SU-DHL-6 (cell line): Measurements from ENCODE around the gene SLC22A3.
"Not testable (repeated sequence)": the region's sequence is repeated elsewhere in the genome, so short reads cannot be mapped to it uniquely, and the experiment has no call there.

Source experiments
- H2AFZ ChIP-seq: fragments of 200-600 bp; sonication (generic); 2 replicates; pipeline ENCODE4 v1.6.1; 2014; ENCODE audit warnings: low read depth, mild to moderate bottlenecking, moderate library complexity, mixed read lengths, antibody characterized with exemption, low read length; ENCODE audit not compliant: severe bottlenecking
- H3F3A ChIP-seq: fragments of 200-600 bp; shearing (Covaris generic); 2 replicates; pipeline ENCODE4 v1.6.0; 2016; ENCODE audit warnings: antibody characterized with exemption, mild to moderate bottlenecking; ENCODE audit not compliant: insufficient read depth
- H3K27ac ChIP-seq: fragments of 200-600 bp; sonication (generic); 2 replicates; pipeline ENCODE4 v1.5.1; 2016; ENCODE audit warnings: low read depth, mild to moderate bottlenecking, low read length, moderate library complexity, mixed read lengths
- H3K27me3 ChIP-seq: fragments of 200-600 bp; sonication (generic), shearing (Covaris generic); 2 replicates; pipeline ENCODE4 v1.6.0; 2014; ENCODE audit warnings: mild to moderate bottlenecking, low read length
- H3K36me3 ChIP-seq: fragments of 200-600 bp; sonication (generic); 2 replicates; pipeline ENCODE4 v1.6.1; 2014; ENCODE audit warnings: mild to moderate bottlenecking, low read length, mixed read lengths
- H3K4me2 ChIP-seq: fragments of 300-600, 200-600 bp; shearing (Covaris generic), sonication (generic); 2 replicates; pipeline ENCODE4 v1.6.0; 2014; ENCODE audit warnings: low read length, low read depth, mild to moderate bottlenecking; ENCODE audit not compliant: poor library complexity, severe bottlenecking
- H3K4me3 ChIP-seq: fragments of 200-600 bp; sonication (generic); 2 replicates; pipeline ENCODE4 v1.5.1; 2014; ENCODE audit warnings: antibody characterized with exemption, low read length, mild to moderate bottlenecking, mixed read lengths; ENCODE audit not compliant: insufficient read depth, poor library complexity, severe bottlenecking
- H3K79me2 ChIP-seq: fragments of 200-600 bp; sonication (generic); 2 replicates; pipeline ENCODE4 v1.6.1; 2014; ENCODE audit warnings: mild to moderate bottlenecking, low read length, moderate library complexity; ENCODE audit not compliant: insufficient read depth
- H3K9ac ChIP-seq: fragments of 200-600 bp; sonication (generic); 2 replicates; pipeline ENCODE4 v1.7.0; 2014; ENCODE audit warnings: mild to moderate bottlenecking, low read length
- H3K9me2 ChIP-seq: fragments of 200-600 bp; sonication (generic); replicated peaks from 2 replicates; pipeline ENCODE4 v1.6.1; 2014; ENCODE audit warnings: low read length; ENCODE audit not compliant: insufficient read depth
- H3K9me3 ChIP-seq: fragments of 200-600 bp; sonication (generic); 2 replicates; pipeline ENCODE4 v1.6.1; 2014; ENCODE audit warnings: low read length, mixed read lengths; ENCODE audit not compliant: insufficient read depth
- H4K20me1 ChIP-seq: fragments of 200-600 bp; sonication (generic); 2 replicates; pipeline ENCODE4 v1.6.1; 2014; ENCODE audit warnings: low read depth, mild to moderate bottlenecking, antibody characterized with exemption, low read length, moderate library complexity, mixed read lengths
- EZH2phosphoT487 ChIP-seq: fragments of 200-600 bp; sonication (generic), shearing (Covaris generic); conservative IDR thresholded peaks from 2 replicates; pipeline ENCODE4 v1.6.1; 2018; ENCODE audit warnings: mild to moderate bottlenecking, antibody characterized with exemption, low read length, moderate library complexity, mixed read lengths
- TF ChIP-seq, protein P1 (sequence below): fragments of 200-600 bp; sonication (generic); IDR thresholded peaks from one replicate; pipeline ENCODE4 v1.5.1; 2017; ENCODE audit warnings: antibody characterized with exemption, mild to moderate bottlenecking, low read length, moderate library complexity; ENCODE audit not compliant: insufficient read depth, poor library complexity, severe bottlenecking

SLC22A3 gene

DNA sequence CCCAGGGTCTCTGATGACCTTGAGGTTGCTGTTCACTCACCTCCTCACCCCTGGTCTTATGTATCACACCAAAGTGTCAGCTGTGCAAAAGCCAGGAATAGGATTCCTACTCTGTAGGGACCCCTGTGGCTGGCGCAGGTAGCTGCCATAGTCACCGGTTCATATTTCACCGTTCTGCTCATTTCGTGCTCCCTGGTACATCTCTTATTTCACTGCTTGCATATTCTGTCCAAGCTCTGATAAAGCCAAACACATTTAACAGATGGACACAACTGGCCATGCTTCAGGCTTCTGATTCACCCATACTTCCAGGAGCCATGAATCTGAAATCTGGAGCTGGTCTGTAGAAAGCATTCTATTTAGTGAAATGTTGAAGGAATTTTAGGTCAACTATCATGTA is 20.5 kb downstream of the SLC22A3 start:
- Histone ChIP-seq H3K4me3 (no peak overlapping the region), H3K9ac (no peak overlapping the region), H3K27ac (no peak overlapping the region), H3K79me2 (no peaks in the 10 kb centered on the region), H3K4me2 (no peak overlapping the region), H3K9me3 (no peaks in the 10 kb centered on the region), H4K20me1 (no peaks in the 10 kb centered on the region), H2AFZ (no peak overlapping the region), H3K27me3 (no peaks in the 10 kb centered on the region), H3K36me3 (no peaks in the 10 kb centered on the region), H3K9me2 (no peaks in the 10 kb centered on the region), H3F3A (no peaks in the 10 kb centered on the region)
- TF ChIP-seq, protein P1, sequence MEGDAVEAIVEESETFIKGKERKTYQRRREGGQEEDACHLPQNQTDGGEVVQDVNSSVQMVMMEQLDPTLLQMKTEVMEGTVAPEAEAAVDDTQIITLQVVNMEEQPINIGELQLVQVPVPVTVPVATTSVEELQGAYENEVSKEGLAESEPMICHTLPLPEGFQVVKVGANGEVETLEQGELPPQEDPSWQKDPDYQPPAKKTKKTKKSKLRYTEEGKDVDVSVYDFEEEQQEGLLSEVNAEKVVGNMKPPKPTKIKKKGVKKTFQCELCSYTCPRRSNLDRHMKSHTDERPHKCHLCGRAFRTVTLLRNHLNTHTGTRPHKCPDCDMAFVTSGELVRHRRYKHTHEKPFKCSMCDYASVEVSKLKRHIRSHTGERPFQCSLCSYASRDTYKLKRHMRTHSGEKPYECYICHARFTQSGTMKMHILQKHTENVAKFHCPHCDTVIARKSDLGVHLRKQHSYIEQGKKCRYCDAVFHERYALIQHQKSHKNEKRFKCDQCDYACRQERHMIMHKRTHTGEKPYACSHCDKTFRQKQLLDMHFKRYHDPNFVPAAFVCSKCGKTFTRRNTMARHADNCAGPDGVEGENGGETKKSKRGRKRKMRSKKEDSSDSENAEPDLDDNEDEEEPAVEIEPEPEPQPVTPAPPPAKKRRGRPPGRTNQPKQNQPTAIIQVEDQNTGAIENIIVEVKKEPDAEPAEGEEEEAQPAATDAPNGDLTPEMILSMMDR: no peak
- TF ChIP-seq EZH2phosphoT487: no peak

DNA sequence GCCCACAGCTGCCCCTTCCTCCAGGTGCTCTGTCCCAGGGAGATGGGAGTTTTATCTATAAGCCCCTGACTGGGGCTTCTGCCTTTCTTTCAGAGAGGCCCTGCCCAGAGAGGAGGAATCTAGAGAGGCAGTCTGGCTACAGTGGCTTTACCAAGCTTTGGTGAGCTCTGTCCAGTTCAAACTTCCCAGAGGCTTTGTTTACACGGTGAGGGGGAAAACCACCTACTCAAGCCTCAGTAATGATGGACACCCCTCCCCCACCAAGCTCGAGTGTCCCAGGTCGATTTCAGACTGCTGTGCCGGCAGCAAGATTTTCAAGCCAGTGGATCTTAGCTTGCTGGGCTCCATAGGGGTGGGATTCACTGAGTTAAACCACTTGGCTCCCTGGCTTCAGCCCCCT is 25.4 kb downstream of the SLC22A3 start:
- H3K27ac ChIP-seq, H3K27me3 ChIP-seq, H3K9ac ChIP-seq, H4K20me1 ChIP-seq, H3F3A ChIP-seq, H3K4me3 ChIP-seq, H3K9me3 ChIP-seq, H3K36me3 ChIP-seq, H2AFZ ChIP-seq, H3K9me2 ChIP-seq, H3K79me2 ChIP-seq, H3K4me2 ChIP-seq: not testable (repeated sequence)

DNA sequence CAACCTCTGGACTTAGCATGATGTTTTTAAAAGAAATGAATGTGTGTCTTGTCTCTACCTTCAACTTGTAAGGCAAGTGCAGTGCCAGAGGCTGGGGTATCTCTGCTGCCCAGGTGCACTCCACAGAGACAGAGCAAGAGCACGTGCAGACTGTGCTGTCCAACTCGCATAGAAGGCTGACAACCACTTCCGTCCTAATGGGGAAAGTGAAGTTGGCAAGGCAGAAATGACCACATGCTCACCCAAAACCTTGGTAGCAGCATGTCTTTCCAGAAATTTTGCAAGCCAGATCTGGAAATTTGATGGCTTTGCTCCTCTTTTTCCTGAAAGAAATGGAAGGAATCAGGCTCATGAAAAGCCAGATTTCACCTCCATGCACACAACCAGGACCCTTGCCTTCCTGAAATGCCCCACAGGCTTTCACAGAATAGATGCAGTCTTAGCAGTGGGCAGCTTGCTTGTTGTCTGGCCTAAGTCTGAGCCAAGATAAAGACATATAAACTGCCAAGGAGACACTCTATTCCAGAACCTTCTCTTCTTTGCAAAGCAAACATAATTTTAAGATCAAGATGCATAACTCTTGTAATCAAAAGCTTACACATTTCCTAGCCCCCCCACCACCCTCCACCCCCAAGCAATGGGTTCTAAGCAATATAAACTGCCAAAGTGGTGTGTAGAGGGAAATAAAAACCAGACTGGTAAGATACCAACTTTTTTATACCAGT is 26.8 kb downstream of the SLC22A3 start:
- Histone ChIP-seq H3K9ac (no peak overlapping the region), H3K79me2 (no peaks in the 10 kb centered on the region), H3K9me2 (no peaks in the 10 kb centered on the region), H2AFZ (no peak overlapping the region), H4K20me1 (no peaks in the 10 kb centered on the region), H3K4me2 (no peak overlapping the region), H3F3A (no peaks in the 10 kb centered on the region), H3K27ac (no peak overlapping the region), H3K27me3 (no peaks in the 10 kb centered on the region), H3K9me3 (no peaks in the 10 kb centered on the region), H3K36me3 (no peaks in the 10 kb centered on the region), H3K4me3 (no peak overlapping the region)
- TF ChIP-seq, protein P1: no peak
- no peak for TF ChIP-seq EZH2phosphoT487

DNA sequence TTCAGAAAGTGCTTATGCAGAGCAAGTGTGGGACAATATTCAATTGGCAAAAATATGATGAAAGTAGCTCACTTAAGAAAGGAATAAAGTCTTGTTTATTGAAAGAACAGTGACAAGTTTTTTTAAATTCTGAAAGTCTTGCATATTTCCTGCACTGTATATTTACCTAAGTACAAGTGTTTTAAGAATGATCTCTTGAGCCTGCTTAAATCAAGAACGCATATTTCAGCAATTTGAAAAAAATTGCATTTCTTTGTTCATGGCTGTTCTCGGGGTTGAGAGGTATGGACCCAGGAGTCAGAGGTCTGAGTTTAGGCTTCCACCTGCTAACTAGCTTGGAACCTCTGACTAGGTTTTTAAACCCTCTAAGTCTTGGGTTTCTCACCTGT is 27.4 kb downstream of the SLC22A3 start:
- Histone ChIP-seq H4K20me1 (no peaks in the 10 kb centered on the region), H2AFZ (no peak overlapping the region), H3K4me3 (no peak overlapping the region), H3K27ac (no peak overlapping the region), H3K9ac (no peak overlapping the region), H3K4me2 (no peak overlapping the region), H3K36me3 (no peaks in the 10 kb centered on the region), H3K27me3 (no peaks in the 10 kb centered on the region), H3K9me2 (no peaks in the 10 kb centered on the region), H3K9me3 (no peaks in the 10 kb centered on the region), H3F3A (no peaks in the 10 kb centered on the region), H3K79me2 (no peaks in the 10 kb centered on the region)
- TF ChIP-seq, protein P1: no peak
- TF ChIP-seq EZH2phosphoT487: no peak
